ENCODE data around the gene CCT7.

Gene CCT7

DNA sequence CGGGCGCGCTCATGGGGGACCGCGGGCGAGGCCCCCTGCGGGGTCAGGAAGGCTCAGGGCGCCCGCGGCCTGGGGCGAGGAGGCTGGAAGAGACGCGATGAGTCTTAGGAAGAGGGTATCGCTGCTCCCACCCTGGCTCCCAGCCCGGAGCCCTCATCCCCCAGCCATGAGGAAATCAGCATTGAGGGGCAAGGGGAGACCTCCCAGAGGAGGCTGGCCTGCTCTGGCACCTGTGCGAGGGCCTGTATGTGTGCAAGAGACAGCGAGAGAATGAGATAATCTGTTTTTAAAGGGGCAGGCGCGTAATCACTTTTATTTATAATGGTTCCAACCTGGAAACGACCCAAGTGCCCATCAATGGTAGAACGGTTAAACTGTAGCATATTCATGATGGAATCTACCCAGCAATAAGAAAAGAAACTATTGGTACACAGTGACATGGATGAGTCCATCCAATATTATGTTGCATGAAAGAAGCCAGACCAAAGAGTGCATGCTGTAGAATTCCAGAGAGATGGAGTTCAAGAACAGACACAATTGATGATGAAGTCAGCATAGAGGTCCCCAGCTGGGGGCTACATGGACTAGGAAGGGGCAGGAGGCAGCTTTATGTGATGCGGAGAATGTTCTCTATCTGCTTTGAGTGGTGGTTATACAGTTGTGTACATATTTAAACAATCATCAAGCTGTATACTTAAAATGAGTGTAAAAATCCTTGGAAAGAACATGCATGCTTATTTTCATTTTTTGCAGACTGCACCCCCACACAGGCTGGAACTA, 35.8 kb downstream of the CCT7 start:
- DNase-seq: no peak

DNA sequence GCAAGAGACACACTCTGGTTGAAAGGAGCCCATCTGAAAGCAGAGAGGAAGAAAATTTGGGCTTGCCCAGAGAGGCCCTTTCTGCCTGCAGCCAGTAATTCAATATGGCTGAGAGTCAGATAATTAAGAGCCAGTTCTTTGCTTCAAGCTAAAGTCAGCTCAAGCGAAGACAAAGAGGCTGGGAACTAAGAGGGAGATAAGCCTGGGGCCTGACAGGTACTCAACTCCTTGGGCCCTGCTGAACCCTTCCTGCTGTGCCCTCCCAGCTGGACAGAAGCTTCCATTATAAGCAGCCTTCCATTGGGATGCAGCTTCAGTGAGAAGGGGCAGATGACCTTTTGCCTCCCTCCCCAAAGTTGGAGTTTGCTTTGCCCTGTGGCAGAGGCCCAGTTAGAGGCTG, 38.2 kb downstream of the CCT7 start:
- DNase-seq: no peak

DNA sequence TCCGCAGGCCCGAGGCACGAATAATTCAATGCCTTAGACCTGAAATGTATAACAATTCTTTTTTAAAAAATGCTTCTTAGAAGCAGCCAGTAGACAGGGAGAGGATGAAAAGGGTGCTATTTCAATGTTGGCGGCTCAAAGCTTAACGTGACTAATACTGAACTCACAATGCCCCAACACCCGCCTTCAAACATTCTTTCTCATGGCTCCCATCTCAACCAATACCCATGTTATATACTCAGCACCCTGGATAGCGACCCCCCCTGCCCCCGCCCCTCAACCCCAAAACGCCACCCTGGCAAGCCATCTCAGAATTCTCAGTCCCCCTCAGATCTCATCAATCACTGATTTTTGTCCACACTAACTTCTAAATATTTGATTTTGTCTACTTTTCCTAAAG, 45.7 kb downstream of the CCT7 start:
- no peak for DNase-seq

DNA sequence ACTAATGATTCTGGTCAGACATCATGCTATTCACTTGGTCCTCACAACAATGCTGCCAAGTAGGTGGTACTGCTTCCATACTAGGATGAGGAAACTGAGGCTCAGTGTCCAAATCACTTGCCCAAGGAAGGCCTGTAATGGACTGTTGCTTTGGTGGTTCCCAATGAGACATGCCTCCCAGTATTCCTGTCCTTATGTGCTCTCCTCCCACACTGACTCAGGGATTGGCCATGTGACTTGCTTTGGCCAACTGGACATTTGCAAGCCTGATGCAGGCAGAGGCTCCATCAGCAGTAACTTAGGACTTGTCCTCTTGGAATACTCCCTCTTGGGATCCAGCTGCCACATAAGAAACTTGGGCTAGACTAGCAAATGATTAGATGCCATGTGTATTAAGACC, 47.1 kb downstream of the CCT7 start:
- DNase-seq: no peak

DNA sequence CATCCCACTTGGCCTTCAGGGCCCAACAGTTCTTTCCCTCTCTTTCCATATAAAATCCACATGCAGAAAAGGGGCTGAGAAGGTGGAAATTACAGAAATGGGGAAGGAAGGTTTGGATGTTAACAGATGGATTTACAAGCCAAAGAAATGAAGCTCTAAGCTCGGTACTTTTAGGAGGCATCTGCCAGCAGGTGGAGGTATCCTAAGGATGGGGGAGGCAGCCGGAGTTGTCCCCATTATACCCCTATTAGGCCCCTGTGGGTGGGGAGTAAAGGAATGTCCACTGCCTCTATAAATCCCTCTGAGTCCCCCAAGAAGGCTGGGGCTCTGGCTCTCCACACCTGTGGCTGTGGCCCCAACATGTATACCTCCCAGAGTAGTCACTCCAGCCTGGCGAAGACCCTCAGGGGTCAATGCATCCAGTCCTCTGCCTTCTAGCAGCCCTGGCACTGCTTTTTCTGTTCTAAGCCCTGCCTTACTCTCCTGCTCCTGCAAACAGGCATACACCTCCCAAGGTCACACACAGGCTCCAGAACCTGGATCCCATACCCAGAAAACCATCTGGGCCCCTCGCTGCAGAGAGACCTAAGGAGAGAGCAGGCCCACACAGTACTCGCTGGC, 48.9 kb downstream of the CCT7 start:
- DNase-seq: no peak

DNA sequence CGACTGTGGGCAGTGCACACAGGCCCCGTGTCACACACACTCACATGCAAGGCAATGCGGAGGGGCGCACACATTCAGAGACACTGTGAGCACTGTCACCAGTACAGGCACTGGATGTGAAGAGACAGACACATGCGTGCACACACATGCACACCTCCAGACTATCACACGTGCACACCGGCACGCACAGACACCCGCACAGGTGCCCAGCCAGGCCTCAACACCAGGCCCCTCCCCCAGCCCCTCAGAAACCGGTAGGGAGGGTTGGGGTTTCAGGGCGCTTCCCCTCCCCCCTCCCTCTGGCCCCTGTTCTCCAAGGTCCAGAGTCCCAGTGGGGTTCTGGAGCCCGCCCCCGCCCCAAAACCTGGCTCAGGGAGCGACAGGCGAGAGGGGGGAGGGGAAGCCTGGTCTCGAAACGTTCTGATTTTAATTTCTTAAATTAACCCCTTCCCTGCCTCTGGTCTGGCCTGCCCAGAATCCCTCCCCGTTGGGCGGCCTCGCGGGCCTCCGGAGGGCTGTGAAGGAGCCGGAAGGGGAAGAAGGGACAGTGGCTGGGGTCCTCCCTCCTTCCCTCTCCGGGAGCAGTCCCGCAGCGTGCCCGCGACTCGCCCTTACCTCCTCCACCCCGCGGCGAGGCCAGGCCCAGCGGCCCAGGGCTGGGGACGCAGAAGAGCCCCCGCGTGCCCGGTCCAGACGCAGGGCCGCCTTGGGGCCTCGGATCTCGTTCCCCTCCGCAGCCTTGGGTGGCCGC, 49.6 kb downstream of the CCT7 start:
- DNase-seq: no peak

DNA sequence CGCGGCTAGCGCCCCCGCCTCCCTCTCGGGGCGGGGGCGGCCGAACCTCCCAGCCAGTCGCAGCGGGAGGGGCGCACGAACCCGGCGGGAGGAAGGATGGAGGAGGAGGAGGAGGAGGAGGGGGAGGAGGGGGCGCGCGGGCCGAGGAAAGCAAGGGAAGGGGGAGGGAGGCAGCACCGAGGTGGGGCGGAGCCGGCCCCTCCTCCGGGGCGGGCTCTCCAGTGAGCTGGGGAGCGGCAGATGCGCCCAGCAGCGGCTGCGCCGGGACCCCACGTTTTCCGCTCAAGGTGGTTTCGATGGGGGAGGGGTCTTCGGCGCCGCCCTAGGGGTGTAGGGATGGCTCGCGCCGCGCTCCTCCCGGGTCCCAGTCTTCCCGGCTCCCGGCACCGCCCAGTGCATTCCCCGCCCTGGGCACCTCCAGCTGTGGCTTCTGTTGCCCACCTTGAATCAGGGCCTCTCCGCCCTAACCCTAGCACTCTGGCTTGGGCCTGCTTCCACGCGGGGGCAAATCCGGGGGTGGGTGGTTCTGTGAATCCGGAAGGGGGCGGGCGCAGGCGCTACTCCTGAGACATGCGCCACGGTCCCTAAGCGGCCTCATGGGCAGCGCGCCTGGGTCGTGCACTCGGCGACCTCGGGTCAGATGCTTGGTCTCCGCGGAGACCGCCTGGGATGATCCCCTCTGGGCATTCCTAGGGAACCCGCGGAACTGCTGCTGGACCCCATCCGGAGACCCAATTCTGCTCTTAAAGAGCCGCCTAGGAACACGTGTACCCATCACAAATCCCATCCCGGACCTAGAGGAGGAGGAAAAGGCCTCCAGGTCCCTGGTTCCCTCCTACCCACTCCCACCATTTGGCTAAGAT, 50.4 kb downstream of the CCT7 start, which contains the start of gene FBXO41:
Gene FBXO41 (minus strand): TSS at position 183 of the 863 bp plus-strand sequence. CDS start 14,848 bp downstream, outside the sequence.
- DNase-seq: peak; percentile 70

DNA sequence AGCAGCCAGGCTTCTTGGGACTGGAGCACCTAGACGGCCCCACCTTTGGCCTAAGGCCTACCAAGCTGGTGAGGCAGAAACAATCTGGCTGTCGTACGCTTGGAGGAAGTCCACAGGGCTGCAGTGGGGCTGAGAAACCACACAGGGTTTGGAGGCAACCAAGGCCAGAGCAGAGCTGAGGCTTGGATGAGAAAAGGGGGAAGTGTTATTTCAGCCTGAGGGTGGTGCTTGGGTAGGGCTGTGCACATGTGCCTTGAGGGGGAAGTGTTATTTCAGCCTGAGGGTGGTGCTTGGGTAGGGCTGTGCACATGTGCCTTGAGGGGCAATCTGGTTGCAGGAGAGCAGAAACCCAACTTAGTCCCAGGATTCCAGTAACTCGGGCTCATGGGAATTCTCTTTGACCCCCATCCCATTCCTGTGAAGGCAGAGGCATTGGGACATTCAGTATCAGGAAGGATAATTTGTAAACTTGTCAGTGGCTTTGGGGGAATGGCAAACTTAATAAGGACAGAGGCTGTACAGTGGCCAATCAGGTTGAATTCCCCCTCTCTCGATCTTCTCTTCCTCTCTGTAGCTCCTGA, 51.1 kb downstream of the CCT7 start:
- peak; percentile 27 for DNase-seq

DNA sequence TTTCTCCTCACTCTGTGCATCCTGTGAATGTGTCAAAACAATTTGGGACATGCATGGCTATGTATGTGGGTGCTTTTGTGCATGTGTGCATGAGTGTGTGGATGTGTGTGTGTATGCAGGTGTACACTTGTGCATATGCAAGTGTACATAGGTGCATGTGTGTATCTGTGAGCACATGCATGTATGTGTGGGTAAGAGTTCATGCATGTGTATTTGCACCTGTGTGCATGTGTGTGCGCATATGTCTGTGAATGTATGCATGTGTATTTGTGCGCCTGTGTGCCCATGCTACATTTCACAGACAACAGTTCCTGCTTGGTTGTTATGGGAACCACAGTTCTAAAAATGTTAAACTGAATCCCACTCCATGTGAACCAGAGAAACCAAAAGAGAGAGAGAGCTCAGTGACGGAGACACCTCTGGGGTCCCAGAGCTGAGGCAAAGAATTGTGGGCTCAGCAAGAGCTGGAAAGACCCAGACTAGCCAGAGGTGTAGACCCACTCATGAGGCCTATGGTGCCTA, 52.1 kb downstream of the CCT7 start:
- no peak for DNase-seq

DNA sequence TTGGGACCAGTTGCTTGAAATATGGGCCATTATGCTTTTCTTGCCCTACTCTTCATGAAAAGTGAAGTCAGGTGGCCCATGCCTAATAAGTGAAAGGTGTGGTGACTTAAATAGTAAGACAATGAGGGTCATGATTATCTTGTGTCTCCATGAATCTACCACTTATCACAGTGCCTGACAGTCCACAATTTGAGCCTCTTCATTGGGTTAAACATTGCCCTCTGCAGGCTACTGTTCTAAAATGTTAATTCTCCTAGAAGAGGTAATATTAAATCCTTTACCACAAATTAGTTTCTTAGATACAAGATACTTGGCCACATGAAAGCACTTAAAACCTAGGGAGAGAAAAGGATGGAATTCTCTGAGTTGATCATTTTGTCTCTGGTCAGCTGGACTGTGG, 55.2 kb downstream of the CCT7 start:
- no peak for DNase-seq

DNA sequence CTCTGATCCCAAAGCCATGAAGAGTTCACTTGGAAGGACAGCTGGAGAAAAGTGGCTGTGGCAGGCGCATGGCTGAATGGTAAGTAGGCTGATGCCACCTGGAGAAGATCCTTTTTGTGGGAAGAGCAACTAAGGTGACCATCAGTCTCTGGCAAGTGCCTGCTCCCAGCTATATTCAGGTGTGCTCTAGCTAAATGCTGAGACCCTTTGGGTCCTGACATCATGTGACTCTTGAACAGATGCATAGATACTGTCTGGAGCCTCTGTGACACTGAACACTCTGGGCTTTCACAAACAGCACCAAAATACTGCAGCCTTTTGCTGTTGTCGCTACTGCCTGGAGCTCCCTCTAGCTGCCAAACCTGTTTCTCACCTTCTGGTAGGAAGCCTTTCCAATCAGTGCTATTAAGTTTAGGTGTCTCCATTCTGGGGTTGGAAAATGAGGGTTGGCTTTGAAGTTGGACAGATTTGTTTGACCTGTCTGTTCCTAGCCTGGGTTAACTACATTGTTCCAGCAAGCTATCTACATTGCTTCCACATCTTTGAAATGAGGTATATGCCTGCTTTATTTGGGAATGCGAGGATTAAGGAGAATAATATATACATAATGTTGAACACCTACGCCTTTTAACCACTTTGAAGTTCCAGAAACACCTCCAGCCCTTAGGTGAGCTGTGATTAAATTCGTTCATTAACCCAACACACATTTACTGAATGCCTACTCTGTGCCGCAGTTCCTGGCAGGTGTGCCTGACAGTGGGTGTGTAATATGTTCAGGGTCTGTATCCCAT, 56.1 kb downstream of the CCT7 start:
- peak; percentile 43 for DNase-seq

DNA sequence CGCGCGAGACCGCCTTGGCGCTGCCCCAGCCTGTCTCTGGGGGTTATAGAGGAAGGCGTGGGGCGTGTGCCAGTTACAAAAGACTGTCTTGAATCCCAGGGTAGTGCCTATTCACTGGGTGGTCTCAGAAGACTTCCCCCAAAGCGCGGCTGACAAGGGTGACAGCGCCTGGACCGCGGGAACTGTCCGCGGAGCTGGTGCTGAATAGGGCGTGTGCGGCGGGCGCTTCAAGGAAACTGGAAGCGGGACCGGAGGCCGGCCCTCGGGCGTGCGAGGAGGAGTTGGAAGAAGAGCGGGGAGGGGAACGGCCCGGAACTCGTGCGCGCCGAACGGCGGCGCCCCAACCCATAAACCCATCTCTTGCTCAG, 57.0 kb downstream of the CCT7 start:
- DNase-seq: peak; percentile 71

DNA sequence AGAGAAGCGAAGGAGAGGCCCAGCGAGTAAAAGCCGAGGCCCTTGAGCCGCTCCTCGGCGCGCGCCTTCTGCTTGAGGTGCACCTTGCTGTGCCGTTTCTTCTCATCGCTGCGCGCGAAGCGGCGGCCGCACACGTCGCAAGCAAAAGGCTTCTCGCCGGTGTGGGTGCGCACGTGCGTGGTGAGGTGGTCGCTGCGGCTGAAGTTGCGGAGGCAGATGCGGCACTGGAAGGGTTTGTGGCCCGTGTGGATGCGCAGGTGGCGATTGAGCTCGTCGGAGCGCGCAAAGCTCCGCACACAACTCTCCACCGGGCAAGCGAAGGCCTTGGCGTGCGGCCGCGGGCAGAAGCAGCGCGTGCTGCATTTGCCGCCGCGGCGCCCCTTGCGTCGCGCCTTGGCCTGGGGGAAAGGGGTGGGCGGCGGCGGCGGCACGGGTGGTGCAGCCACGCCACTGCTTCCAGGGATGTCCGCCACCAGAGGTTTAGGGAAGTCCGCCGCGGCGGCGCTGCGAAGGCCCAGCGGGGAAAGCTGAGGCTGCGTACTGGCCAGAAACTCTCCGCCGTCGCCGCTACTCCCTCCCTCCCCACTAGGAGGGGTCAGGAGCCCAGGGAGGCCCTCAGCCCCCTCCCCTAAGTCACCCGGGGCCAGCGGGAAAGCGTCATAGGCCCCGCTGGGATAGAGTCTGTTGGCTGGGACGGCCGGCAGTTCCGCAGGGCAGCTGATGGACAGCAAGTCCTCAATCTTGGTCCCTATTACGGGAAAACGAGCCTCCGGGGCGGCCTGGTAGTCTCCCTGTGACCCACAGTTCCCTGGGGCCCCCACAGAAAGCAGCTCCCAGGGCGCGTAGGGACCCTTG, 57.6 kb downstream of the CCT7 start:
- DNase-seq: peak; percentile 30

DNA sequence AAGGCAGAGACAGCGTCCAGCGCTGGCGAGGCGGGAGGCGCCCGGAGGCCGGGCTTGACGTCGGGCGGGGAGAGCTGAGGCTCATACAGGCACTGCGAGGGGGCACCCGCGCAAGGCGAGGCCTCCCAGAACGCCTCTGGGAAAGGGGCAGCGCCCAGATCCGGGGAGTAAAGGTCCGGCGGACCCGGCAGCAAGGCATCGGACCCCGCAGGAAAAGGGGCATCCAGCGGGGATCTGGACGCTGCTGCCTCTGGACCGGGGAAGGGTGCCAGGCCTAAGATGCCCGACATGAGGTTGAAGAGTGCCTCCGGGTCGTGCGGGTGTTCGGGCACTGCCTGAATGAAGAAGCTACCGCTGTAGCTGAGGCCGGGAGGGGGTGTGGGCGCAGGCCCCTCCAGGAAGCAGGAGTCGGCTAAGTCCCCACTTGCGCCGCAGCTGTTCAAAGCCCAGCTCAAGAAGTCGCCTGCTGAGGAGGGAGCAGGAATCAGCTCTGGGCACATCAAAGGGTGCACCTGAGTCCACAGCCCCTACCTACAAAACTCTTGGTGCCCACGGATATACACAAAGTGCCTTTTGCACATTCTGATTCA, 58.3 kb downstream of the CCT7 start:
- DNase-seq: peak; percentile 24

DNA sequence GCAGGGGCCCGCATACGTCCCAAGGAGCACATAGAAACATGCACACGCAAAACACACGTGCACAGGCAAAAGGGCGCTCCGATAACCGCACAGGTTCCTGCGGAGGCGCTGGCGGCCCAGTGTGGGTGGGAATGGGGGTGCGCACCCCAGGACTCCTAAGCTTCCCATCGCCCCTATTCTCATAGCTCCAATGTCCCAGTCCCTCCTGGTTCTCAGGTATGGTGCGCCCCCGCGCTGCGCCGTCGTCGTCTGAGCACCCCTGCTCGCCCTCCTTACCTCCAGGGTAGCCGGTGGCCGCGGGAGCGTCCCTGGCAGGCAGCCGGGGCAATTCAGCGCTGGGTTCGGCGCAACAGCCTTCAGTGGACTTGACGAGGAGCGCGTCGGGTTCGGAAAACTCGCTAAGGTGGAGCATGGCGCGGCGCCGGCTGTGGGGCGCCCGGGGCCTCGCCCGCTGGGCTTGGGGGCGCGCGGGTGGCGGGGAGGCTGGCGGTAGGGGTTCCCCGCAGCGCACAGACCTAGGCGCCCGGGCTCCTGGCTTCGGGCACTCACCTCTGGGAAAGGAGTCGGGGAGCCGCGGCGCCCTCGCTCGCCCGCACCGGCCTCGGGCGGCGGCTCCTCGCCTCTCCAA, 58.9 kb downstream of the CCT7 start:
- DNase-seq: peak; percentile 46

DNA sequence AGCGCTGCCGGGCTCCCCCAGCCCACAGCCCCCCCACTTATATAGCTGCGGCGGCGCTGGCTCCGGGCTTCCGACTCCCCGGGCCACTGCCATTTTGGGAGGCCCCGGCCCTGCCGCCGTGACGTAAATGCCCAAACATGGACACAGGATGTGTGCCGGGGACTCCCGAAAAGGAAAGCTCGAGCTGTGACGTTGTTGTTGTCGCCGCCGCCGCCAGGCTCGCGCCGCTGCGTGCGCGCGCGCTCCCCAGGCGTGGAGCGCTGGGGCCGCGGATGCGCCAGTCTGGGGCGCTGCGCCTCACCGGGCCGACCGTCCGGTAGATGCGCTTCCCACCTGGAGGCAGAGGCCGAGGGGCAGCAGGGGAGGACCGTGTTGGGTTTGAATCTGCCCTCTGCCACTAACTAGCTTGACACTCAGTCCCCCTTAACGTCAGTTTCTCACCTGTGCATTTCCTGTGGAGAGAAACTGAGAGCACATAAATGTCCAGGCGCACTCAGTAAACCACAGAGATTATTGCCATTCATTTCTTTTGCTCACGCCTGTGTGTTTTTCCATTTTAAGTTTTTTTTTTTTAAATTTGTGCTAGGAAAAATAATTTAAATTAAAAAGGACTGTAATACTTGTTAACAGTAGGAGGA, 59.5 kb downstream of the CCT7 start, which contains the start of gene EGR4:
Gene EGR4 (minus strand): TSS at position 15 of the 638 bp plus-strand sequence. CDS start 231 bp downstream, outside the sequence.
- peak; percentile 89 for DNase-seq

DNA sequence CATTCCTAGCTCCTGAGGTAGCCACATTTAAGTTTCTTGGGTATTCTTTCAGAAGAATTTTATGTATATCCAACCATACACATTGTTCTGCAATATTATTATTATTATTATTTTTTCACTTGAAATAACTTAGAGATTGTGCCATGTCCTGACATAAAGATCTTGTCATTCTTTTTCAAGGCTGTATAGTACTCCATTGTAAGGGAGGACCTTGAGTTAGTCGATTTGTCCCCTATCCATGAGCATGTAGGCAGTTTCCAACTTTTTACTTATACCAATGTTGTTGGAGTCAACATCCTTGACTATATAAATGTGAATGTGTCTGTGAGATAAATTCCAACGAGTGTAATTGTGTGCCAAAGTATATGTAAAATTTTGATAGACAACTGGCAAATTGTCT, 60.1 kb downstream of the CCT7 start:
- no peak for DNase-seq

DNA sequence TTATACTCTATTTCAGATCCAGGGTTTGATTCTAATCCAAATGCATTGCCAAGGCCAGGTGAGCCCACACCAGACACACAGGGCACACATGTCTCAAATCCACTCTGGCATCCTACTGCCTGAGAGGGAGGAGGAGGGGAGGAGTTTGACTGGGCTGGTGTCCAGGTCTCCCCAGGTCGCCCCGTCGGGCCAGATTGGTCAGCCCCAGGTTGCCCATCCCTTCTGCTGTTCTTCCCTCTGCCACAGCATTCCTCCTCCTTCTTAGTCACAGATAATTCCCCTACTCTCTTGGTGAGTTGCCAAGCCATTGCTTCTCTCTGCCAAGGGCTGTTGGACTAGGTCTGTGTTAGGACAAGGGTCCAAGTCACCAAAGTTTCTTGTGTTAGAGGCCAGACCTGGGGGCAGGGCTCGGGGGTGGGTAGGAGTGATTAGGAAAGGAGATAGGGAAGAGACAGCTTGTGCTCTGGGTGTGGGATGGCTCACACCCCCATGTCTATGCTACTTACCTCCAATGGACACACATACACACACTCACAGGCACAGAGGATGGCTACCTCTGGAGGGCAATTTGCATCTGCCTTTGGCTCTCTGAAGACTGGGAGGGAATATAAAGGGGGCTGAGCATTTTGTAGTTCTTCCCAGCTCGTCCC, 61.8 kb downstream of the CCT7 start:
- DNase-seq: no peak
